DOHH2 (cell line): ENCODE data around the gene TOMT.

Experiments used
- H3F3A ChIP-seq: fragments of 200-600 bp; sonication (generic), shearing (Covaris generic); 2 replicates; pipeline ENCODE4 v1.6.0; 2016; ENCODE audit warnings: antibody characterized with exemption, mild to moderate bottlenecking; ENCODE audit not compliant: control insufficient read depth, insufficient read depth
- H3K27ac ChIP-seq: fragments of 200-600 bp; sonication (generic); 2 replicates; pipeline ENCODE4 v1.5.1; 2014; ENCODE audit warnings: low read depth, mild to moderate bottlenecking, low read length, moderate library complexity
- H3K27me3 ChIP-seq: fragments of 200-600 bp; sonication (generic); 2 replicates; pipeline ENCODE4 v1.6.1; 2014; ENCODE audit warnings: mild to moderate bottlenecking, low read length, mixed read lengths; ENCODE audit not compliant: control insufficient read depth
- H3K36me3 ChIP-seq: fragments of 200-600 bp; sonication (generic); 2 replicates; pipeline ENCODE4 v1.6.1; 2014; ENCODE audit warnings: mild to moderate bottlenecking, low read length, moderate library complexity, mixed read lengths; ENCODE audit not compliant: control insufficient read depth
- H3K4me1 ChIP-seq: fragments of 200-600 bp; sonication (generic); 2 replicates; pipeline ENCODE4 v1.6.1; 2014; ENCODE audit warnings: mild to moderate bottlenecking, low read length, mixed read lengths; ENCODE audit not compliant: control insufficient read depth
- H3K4me2 ChIP-seq: fragments of 200-600 bp; sonication (generic); 2 replicates; pipeline ENCODE4 v1.6.0; 2014; ENCODE audit warnings: mild to moderate bottlenecking, low read length, moderate library complexity
- H3K4me3 ChIP-seq: fragments of 200-600 bp; sonication (generic); 2 replicates; pipeline ENCODE4 v1.5.1; 2014; ENCODE audit warnings: mild to moderate bottlenecking, low read length, mixed read lengths
- H3K79me2 ChIP-seq: fragments of 200-600 bp; sonication (generic); 2 replicates; pipeline ENCODE4 v1.6.1; 2014; ENCODE audit warnings: mild to moderate bottlenecking, low read length, mixed read lengths; ENCODE audit not compliant: control insufficient read depth
- H3K9me2 ChIP-seq: fragments of 200-600 bp; sonication (generic); replicated peaks from 2 replicates; pipeline ENCODE4 v1.6.1; 2014; ENCODE audit warnings: mild to moderate bottlenecking, low read length, mixed read lengths; ENCODE audit not compliant: control insufficient read depth
- H3K9me3 ChIP-seq: fragments of 200-600 bp; sonication (generic); 2 replicates; pipeline ENCODE4 v1.6.1; 2014; ENCODE audit warnings: antibody characterized with exemption, low read length, mixed read lengths; ENCODE audit not compliant: control insufficient read depth, insufficient read depth
- H4K20me1 ChIP-seq: fragments of 200-600 bp; sonication (generic); 2 replicates; pipeline ENCODE4 v1.6.0; 2014; ENCODE audit warnings: low read depth, mild to moderate bottlenecking, antibody characterized with exemption, low read length, moderate library complexity; ENCODE audit not compliant: control insufficient read depth, insufficient read depth
- EZH2phosphoT487 ChIP-seq: fragments of 200-600 bp; sonication (generic); IDR thresholded peaks from 2 replicates; pipeline ENCODE4 v1.6.1; 2017; ENCODE audit warnings: borderline replicate concordance, mild to moderate bottlenecking, antibody characterized with exemption, low read length, moderate library complexity, mixed read lengths
- TF ChIP-seq, protein P1 (sequence below): fragments of 200-600 bp; sonication (generic); IDR thresholded peaks from one replicate; pipeline ENCODE4 v1.5.1; 2014; ENCODE audit warnings: antibody characterized with exemption, mild to moderate bottlenecking, low read depth, low read length; ENCODE audit not compliant: poor library complexity, severe bottlenecking

The TOMT gene

DNA sequence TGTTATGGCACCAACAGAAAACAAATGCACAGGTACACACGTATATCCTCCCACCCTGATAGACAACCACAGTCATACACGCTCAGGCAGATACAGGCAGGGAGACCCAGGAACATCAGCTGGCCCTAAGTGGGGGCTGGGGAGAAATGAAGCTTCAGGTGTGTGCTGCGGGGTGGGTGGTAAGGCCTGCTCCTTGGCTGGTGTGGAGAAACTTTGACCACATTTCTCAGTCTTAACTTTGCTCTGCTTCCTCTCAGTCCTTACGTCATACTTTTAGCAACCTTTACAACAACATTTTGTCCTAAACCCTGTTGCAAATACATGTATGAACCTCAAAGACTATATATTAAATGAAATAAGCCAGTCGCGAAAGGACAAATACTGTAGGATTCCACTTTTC lies 13.5 kb downstream of the TOMT start:
- H3K9me3 ChIP-seq: peaks cover 2% of the 10 kb centered on the region; the same call in 1 of the 2 replicates
- H3K4me1 ChIP-seq: no peaks in the 10 kb centered on the region
- H3K79me2 ChIP-seq: no peaks in the 10 kb centered on the region
- H3K27ac ChIP-seq: no peak overlapping the region
- no peaks in the 10 kb centered on the region for H3K9me2 ChIP-seq
- no peak for TF ChIP-seq EZH2phosphoT487
- TF ChIP-seq, protein P1, sequence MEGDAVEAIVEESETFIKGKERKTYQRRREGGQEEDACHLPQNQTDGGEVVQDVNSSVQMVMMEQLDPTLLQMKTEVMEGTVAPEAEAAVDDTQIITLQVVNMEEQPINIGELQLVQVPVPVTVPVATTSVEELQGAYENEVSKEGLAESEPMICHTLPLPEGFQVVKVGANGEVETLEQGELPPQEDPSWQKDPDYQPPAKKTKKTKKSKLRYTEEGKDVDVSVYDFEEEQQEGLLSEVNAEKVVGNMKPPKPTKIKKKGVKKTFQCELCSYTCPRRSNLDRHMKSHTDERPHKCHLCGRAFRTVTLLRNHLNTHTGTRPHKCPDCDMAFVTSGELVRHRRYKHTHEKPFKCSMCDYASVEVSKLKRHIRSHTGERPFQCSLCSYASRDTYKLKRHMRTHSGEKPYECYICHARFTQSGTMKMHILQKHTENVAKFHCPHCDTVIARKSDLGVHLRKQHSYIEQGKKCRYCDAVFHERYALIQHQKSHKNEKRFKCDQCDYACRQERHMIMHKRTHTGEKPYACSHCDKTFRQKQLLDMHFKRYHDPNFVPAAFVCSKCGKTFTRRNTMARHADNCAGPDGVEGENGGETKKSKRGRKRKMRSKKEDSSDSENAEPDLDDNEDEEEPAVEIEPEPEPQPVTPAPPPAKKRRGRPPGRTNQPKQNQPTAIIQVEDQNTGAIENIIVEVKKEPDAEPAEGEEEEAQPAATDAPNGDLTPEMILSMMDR: no peak
- no peaks in the 10 kb centered on the region for H3F3A ChIP-seq
- no peaks in the 10 kb centered on the region for H3K27me3 ChIP-seq
- H3K36me3 ChIP-seq: no peaks in the 10 kb centered on the region
- H4K20me1 ChIP-seq: no peaks in the 10 kb centered on the region
- no peak overlapping the region for H3K4me2 ChIP-seq
- H3K4me3 ChIP-seq: no peak overlapping the region

DNA sequence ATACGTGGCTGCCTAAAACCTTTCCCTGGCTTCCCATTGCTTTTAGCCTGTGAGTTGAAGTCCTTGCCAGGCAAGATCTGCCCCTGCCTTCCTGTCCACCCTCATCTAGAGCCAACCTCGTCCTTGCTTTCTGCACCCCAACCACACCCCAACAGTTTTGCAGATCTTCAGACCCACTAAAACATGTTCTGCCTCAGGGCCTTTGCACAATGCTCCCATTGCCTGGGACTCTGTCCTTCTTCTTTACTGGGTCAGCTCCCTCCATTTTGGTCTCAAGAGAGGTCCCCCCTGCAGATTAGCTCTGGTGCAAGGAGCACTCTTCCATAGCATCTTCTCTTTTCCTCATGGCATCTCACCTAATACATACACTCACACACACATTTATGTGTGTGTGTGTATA lies 15.2 kb downstream of the TOMT start:
- H3K9me3 ChIP-seq: peaks cover 14% of the 10 kb centered on the region
- H3K27me3 ChIP-seq: no peaks in the 10 kb centered on the region
- no peaks in the 10 kb centered on the region for H3F3A ChIP-seq
- H3K4me2 ChIP-seq: no peak overlapping the region
- H3K9me2 ChIP-seq: no peaks in the 10 kb centered on the region
- no peak overlapping the region for H3K4me3 ChIP-seq
- no peaks in the 10 kb centered on the region for H3K79me2 ChIP-seq
- no peaks in the 10 kb centered on the region for H4K20me1 ChIP-seq
- no peak overlapping the region for H3K27ac ChIP-seq
- H3K4me1 ChIP-seq: no peaks in the 10 kb centered on the region
- no peaks in the 10 kb centered on the region for H3K36me3 ChIP-seq
- TF ChIP-seq, protein P1: no peak
- TF ChIP-seq EZH2phosphoT487: no peak

DNA sequence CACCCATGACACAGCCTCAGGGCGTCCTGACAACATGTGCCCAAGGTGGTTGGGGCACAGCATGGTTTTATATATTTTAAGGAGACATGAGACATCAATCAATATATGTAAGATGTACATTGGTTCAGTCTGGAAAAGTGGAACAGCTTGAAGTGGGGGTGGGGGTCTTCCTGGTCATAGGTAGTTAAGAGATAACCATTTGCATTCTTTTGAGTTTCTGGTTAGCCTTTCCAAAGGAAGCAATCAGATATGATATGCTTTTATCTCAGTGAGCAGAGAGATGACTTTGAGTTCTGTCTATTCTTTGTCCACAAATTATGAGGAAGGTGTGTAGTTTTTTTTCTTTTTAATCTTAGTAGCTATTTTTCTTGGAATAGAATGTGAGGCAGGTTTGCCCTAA lies 16.9 kb downstream of the TOMT start:
- no peaks in the 10 kb centered on the region for H3F3A ChIP-seq
- peaks cover 20% of the 10 kb centered on the region for H3K9me3 ChIP-seq
- H4K20me1 ChIP-seq: no peaks in the 10 kb centered on the region
- TF ChIP-seq, protein P1: no peak
- no peak for TF ChIP-seq EZH2phosphoT487
- H3K4me3 ChIP-seq: no peak overlapping the region
- H3K4me2 ChIP-seq: no peak overlapping the region
- H3K36me3 ChIP-seq: no peaks in the 10 kb centered on the region
- H3K79me2 ChIP-seq: no peaks in the 10 kb centered on the region
- no peaks in the 10 kb centered on the region for H3K4me1 ChIP-seq
- H3K9me2 ChIP-seq: no peaks in the 10 kb centered on the region
- H3K27me3 ChIP-seq: no peaks in the 10 kb centered on the region
- no peak overlapping the region for H3K27ac ChIP-seq
